Lower lobe of right lung (tissue), 2 donors: ENCODE results near the gene LIX1L. TPM values are rescaled to one million over a fixed set of nuclear protein-coding genes. Genes with fewer than 3 reads are reported as not detected.
A peak's percentile ranks its signal among the peaks of the same experiment; 100 is the strongest.

Source experiments
- ATAC-seq, 2 donors: fragments of 200-7000 bp; cut with Tn5 transposase; one replicate each; pipeline ENCODE4 v1.9.1; 2020 to 2022; ENCODE audit warnings: mild to moderate bottlenecking in 2 of 2, moderate library complexity in 2 of 2
- DNase-seq: peaks from one replicate; pipeline ENCODE4 v3.0.0-alpha.2; 2020
- H3K27ac ChIP-seq: fragments of 200-600 bp; one replicate; pipeline ENCODE4 v1.8.0; 2022
- H3K27me3 ChIP-seq: fragments of 200-600 bp; one replicate; pipeline ENCODE4 v1.8.0; 2022; ENCODE audit warnings: low read depth
- H3K36me3 ChIP-seq: fragments of 200-600 bp; one replicate; pipeline ENCODE4 v1.8.0; 2022; ENCODE audit warnings: mild to moderate bottlenecking
- H3K4me1 ChIP-seq: fragments of 200-600 bp; one replicate; pipeline ENCODE4 v1.8.0; 2022
- H3K4me3 ChIP-seq: fragments of 200-600 bp; one replicate; pipeline ENCODE4 v1.8.0; 2022; ENCODE audit warnings: mild to moderate bottlenecking
- H3K9me3 ChIP-seq: fragments of 200-600 bp; one replicate; pipeline ENCODE4 v1.8.0; 2022
- CTCF ChIP-seq: fragments of 200-600 bp; IDR thresholded peaks from one replicate; pipeline ENCODE4 v1.8.0; 2022; ENCODE audit warnings: antibody characterized with exemption, mild to moderate bottlenecking
- intact Hi-C: fragments of 100-400 bp; cut with DNase I; formaldehyde crosslinking; loops from one replicate; pipeline ENCODE4 v1.11.0; 2022
- total RNA-seq: library from RNA; stranded (reverse); fragmentation: NEBNext Ultra II Directional; extraction: Animal tissue kit (Norgen Biotek cat#: 25700); gene quantifications from one replicate; pipeline ENCODE4 v1.2.1, GENCODE V29; 2021
- donor health status: DM: no; HTN: yes; CAD: no; lungs with severe emphysema.

LIX1L gene
- total RNA-seq, 1 donor from 2014 or later = 30.9 TPM

- H3K36me3 ChIP-seq = no peaks in the 10 kb centered on the region
- DNase-seq = no peak
- no peak overlapping the region for H3K27ac ChIP-seq
- no peak for TF ChIP-seq CTCF
- no peaks in the 10 kb centered on the region for H3K27me3 ChIP-seq
- peaks cover 76% of the 10 kb centered on the region for H3K4me1 ChIP-seq
- no peak overlapping the region for H3K4me3 ChIP-seq
- intact Hi-C loops = no loop called here
- ATAC-seq = no peak
- no peaks in the 10 kb centered on the region for H3K9me3 ChIP-seq
Measured at GRCh38 chr1:145959333-145959732, 1.5 kb upstream of the LIX1L start.

DNA sequence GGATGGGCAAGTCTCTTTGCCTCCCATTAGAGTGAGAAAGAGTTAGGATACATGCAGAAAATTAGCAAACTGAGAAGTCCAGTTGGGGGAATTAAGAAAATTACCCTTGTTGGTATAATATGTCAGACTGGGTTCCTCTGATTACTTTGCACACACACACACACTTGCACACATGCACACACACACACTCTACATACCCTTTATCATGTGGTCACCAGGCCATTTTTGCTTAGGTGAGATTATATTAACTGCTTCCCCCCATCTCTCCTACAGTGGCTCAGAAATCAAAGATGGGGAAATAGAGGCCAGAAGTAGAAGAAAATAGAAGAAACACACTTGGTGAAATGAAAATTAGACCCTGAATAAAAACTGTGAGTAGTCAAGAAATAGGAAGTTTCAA is 917 bp upstream of the LIX1L start:
- H3K36me3 ChIP-seq = no peaks in the 10 kb centered on the region
- no peak for TF ChIP-seq CTCF
- no peak overlapping the region for H3K4me3 ChIP-seq
- H3K27me3 ChIP-seq = no peaks in the 10 kb centered on the region
- H3K27ac ChIP-seq = no peak overlapping the region
- no peaks in the 10 kb centered on the region for H3K9me3 ChIP-seq
- DNase-seq (no peak), ATAC-seq (no peak)
- peaks cover 78% of the 10 kb centered on the region for H3K4me1 ChIP-seq
- intact Hi-C loops = no loop called here

DNA sequence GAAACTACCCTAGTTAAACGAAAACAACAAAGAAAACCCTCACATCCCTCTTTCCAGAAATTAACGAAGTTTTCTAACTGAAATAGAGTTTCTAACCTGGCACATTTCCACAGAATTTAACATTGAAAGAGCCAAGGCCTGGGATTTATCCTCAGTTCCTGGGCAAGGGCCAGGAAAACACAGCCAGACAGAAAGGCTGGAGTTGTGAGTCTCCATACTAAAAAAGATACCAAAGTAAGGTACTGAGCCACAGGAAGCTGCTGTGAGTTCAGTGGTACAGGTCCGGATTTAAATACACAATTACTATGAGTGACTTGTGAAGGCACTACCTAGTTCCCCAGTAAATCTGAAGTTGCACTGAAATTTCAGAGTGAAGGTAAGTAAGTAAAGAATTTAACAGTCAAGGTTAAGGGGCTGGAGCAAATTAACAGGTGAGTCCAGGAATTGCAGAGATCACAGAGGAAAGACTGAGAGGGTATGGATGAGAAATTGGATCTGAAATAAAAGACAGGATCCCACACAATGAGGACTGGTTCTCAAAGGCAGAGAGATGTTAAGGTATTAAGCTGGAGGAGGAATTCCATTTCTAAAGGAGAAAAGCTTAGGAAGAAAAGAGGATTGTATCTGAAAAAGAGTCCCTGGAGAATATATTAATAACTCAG is 905 bp downstream of the LIX1L start:
- Histone ChIP-seq H3K9me3 (no peaks in the 10 kb centered on the region), H3K27me3 (no peaks in the 10 kb centered on the region), H3K27ac (peak overlapping the region; percentile 96), H3K4me3 (peak overlapping the region; percentile 76), H3K4me1 (peaks cover 60% of the 10 kb centered on the region), H3K36me3 (no peaks in the 10 kb centered on the region)
- intact Hi-C loops = no loop called here
- no peak for TF ChIP-seq CTCF
- no peak for DNase-seq
- no peak for ATAC-seq

DNA sequence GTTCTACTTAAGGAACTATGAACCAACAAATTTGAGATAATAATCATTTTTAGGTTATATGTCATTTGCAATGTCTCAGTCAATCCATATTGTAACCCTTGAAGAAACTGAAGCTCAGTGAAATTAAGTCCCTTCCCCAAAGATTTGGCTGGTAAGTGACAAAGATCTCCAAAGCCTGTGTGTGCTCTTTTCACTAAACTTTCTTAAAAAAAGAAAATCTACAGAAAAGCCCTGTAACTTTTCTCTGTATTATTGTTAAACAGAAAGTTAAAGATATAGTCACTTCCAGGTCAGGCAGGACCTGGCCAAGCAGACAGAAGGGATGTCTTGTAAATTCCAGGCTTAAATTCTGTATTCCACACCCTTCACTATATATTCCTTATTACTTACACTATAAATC is 1.5 kb downstream of the LIX1L start:
- intact Hi-C loops = no loop called here
- Histone ChIP-seq H3K27me3 (no peaks in the 10 kb centered on the region), H3K9me3 (no peaks in the 10 kb centered on the region), H3K36me3 (no peaks in the 10 kb centered on the region), H3K27ac (peak overlapping the region; percentile 96), H3K4me1 (peaks cover 55% of the 10 kb centered on the region), H3K4me3 (peak overlapping the region; percentile 76)
- no peak for TF ChIP-seq CTCF
- no peak for DNase-seq
- no peak for ATAC-seq

- intact Hi-C loops = no loop called here
- Histone ChIP-seq H3K4me1 (peaks cover 50% of the 10 kb centered on the region), H3K27me3 (no peaks in the 10 kb centered on the region), H3K4me3 (no peak overlapping the region), H3K9me3 (no peaks in the 10 kb centered on the region), H3K27ac (no peak overlapping the region), H3K36me3 (no peaks in the 10 kb centered on the region)
- no peak for TF ChIP-seq CTCF
- ATAC-seq (no peak), DNase-seq (no peak)
Measured at GRCh38 chr1:145955436-145955835, 2.4 kb downstream of the LIX1L start.

- no peak overlapping the region for H3K4me3 ChIP-seq
- no peak for TF ChIP-seq CTCF
- DNase-seq = no peak
- H3K27me3 ChIP-seq = no peaks in the 10 kb centered on the region
- H3K36me3 ChIP-seq = no peaks in the 10 kb centered on the region
- ATAC-seq = no peak
- H3K9me3 ChIP-seq = no peaks in the 10 kb centered on the region
- intact Hi-C loops = no loop called here
- H3K4me1 ChIP-seq = peaks cover 42% of the 10 kb centered on the region
- no peak overlapping the region for H3K27ac ChIP-seq
Measured at GRCh38 chr1:145953861-145954260, 4.0 kb downstream of the LIX1L start.
